Colon (tissue), 2 donors: ENCODE data around the gene ZNF688.
"Not testable (repeated sequence)": the region's sequence is repeated elsewhere in the genome, so short reads cannot be mapped to it uniquely, and the experiment has no call there.

Experiments used
- FAIRE-seq: peaks from 2 replicates; lab custom pipeline; 2012; peaks lifted over from hg19 to GRCh38; lab: Jason Lieb, UNC
- donor health status: control.
- donor health status: control.

Gene ZNF688

DNA sequence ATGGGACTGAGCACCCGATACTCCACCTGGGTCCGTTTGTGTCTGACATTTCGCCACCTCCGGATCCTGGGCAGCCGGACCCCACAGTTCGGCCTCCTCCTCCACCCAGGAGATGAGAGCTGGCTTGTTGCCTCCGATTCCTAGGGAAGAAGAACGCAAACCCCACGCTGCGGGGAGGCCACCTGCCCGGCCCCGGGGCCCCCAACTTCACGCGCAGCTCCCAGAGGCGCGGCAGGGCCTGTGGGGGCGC, 13.9 kb downstream of the ZNF688 start:
- FAIRE-seq: no peak

- no peak for FAIRE-seq
Measured at GRCh38 chr16:30556125-30556473, 15.4 kb downstream of the ZNF688 start.

DNA sequence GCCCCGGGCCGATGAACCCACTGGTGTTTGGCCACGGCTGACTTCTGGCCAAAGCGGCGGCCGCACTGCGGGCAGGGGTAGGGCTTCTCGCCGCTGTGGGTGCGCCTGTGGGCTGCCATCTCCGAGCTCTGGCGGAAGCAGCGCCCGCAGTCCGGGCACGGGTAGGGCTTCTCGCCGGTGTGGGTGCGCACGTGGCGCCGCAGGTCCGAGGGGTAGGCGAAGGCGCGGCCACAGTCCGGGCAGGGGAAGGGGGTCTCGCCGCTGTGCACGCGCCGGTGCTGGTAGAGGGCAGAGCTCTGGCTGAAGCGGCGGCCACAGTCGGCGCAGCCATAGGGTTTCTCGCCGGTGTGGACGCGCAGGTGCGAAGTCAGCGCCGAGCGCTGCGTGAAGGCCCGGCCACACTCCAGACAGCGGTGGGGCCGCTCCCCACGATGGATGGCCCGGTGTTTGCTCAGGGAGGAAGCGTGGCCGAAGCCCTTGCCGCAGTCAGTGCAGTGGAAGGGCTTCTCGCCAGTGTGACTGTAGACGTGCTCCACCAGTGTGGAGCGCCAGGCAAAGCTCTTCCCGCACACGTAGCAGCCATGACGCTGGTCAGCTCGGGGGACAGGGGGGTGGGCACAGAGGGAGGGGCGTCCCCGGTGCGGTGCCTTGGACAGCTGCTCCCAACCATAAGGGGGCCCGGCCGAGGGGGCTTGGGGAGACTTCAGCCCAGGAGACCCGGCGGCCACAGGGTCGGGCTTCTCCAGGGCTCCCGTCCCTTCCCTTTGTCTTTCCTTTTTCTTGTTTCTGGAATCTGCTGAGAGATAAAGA, 16.0 kb downstream of the ZNF688 start:
- FAIRE-seq: no peak

DNA sequence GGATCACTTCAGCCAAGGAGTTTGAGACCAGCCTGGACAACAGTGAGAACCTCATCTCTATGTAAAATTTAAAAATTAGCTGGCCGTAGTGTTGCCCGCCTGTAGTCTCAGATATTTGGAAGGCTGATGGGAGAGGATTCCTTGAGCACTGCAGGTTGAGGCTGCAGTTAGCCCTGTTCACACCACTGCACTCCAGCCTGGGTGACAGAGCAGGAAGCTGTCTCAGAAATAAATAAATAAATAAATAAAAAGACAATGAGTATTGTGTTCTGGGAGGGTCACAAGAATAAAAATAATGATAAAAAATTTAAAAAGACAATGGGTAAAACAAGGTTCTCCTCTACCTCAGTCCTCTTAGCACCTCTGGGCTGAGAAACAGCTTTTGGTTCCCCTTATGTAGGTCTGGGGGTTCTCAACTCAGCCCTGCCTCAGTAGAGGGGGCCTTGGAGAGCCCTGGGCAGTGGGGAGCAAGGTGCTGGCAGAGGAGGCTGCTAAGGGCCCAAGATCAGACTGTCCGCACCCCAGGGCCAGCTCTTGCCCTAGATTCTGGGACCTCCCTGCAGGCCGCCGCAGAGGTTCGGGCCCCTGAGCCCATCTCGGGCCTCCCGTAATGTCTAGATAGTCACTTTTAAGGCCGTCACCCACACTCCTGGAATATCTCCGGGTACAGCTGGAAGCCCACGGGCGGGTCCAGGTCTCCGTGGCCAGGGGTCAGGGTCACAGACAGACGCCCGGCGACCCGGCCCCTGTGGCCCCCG, 16.8 kb downstream of the ZNF688 start:
- FAIRE-seq: no peak

GRCh38 chr16:30553393-30553899, 18.1 kb downstream of the ZNF688 start:
- no peak for FAIRE-seq

DNA sequence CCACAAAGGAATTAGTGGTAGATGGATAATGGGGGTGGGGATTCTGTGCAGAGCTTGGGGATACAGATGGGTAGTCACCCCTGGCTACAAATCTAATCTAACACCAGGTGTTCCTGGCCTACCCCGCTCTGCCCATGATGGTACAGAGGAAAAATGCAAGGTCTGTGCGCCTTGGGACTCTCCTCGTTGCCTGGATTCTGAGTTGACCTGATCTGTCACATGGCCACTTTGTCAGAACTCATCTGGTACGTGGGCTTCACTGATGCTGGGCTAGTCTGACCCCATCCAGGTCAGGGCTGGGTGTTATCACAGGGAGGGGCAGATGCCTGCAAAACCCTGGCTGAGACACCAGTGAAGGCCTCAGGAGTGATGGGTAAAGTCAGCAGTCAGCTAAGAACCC, 18.6 kb downstream of the ZNF688 start:
- no peak for FAIRE-seq

DNA sequence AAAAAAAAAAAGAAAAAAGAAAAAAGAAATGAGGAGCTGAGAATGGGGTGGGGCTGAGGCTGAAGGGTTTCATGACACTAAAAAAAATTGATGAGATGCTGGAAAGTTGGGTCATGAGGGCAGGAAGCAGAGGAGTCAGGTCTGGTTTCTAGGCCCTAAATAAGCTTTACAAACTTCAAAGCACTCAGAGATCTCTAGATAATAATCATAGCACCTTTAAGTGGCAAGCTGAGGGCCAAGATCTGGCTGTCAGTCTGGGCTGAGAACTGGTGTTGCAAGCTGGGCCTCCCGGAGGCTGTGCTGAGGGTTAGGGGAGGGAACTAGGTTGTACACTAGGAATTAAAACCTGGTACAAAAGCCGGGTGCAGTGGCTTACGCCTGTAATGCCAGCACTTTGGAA, 19.7 kb downstream of the ZNF688 start:
- FAIRE-seq: no peak

- FAIRE-seq: no peak
Measured at GRCh38 chr16:30548416-30549253, 22.9 kb downstream of the ZNF688 start.

DNA sequence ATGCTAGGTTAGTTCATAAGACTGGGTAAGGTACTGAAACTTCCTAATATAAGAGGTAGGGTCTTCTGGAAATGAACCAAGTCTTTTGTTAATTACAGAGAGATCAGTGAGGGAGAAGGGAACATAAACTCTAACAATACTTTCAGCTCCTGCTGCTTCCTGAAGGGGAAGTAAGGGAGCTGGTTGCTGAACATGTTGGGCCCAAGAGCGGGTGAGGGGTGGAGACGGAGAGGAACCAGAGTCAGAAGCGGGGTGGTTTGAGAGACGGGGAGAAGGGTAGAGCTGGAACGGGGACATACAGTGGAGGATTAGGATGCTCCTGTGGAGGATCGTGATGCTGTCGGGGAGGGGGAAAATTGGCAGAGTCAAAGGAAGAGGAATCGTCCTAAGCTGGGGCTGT, 25.4 kb downstream of the ZNF688 start:
- no peak for FAIRE-seq

DNA sequence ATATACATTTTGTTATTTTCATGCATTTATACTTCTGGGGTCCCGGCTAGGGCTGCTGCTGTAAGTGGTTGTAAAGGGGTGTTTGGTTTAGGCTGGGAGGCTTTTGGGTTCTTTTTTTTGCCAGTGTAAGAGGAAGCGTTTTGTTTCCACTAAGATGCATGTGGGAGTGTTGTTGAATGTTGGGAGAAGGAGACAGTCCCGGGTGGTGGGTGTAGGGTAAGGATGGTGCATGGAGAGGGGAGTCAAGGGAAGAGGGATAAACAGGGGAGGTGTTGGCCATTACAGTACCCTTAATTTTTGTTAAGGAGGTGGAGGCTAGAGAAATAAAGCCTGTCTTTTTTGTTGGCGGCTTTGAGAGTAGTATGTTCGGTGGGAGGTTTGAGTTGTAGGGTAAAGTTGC, 28.4 kb downstream of the ZNF688 start:
- no peak for FAIRE-seq

DNA sequence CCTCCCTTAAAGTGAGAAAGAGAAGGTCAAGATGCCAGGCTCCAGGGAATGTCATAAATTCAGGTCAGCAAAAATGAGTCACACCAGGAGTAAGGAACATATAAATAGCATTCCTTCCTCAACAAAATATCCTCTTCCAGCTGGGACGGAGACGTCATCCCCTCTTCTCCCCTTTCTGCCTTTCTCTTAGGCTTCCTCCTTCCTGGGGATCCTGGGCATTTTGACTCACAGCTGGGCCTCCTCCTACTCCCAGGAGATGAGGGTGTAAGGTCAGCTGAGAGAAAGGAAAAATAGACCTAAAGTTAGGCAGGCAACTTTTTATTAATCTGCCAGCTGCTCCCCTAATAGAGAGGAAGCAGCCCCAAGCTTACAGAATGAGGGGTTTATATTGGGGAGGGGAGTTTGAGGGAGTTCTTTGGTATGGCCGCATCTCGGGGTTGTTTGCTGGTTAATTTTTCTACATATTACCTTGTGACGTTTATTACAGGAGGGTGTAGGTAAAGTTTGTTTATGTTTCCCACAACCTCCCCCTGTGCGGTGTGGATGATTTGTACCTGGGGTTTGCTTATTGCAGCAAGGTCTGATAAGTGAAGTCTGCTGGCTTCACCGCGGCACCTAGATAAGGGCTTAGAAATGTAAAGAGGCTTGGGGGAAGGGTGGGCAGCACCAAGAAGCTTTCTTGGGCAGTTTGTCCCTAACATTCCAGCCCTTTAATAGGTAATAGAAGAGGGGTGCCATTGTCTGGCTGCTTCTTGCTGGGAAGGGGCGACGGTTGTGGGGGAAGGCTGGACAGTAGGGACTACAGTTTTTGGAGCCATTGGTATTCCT, 29.8 kb downstream of the ZNF688 start:
- FAIRE-seq: no peak

DNA sequence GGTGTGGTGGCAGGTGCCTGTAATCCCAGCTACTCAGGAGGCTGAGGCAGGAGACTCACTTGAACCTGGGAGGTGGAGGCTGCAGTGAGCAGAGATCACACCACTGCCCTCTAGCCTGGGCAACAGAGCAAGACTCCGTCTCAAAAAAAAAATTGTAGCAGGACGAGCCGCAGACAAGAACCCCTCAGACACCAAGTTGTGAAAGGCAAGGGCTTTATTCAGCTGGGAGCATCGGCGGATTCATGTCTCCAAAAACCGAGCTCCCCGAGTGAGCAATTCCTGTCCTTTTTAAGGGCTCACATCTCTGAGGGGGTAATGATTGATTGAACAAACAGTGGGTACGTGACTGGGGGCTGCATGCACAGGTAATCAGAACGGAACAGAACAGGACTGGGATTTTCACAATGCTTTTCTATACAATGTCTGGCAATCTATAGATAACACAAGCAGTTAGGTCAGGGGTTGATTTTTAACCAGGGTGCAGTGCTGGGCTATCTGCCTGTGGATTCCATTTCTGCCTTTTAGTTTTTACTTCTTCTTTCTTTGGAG, 30.5 kb downstream of the ZNF688 start:
- not testable (repeated sequence) for FAIRE-seq

- FAIRE-seq: not testable (repeated sequence)
Measured at GRCh38 chr16:30539986-30540526, 31.5 kb downstream of the ZNF688 start.

DNA sequence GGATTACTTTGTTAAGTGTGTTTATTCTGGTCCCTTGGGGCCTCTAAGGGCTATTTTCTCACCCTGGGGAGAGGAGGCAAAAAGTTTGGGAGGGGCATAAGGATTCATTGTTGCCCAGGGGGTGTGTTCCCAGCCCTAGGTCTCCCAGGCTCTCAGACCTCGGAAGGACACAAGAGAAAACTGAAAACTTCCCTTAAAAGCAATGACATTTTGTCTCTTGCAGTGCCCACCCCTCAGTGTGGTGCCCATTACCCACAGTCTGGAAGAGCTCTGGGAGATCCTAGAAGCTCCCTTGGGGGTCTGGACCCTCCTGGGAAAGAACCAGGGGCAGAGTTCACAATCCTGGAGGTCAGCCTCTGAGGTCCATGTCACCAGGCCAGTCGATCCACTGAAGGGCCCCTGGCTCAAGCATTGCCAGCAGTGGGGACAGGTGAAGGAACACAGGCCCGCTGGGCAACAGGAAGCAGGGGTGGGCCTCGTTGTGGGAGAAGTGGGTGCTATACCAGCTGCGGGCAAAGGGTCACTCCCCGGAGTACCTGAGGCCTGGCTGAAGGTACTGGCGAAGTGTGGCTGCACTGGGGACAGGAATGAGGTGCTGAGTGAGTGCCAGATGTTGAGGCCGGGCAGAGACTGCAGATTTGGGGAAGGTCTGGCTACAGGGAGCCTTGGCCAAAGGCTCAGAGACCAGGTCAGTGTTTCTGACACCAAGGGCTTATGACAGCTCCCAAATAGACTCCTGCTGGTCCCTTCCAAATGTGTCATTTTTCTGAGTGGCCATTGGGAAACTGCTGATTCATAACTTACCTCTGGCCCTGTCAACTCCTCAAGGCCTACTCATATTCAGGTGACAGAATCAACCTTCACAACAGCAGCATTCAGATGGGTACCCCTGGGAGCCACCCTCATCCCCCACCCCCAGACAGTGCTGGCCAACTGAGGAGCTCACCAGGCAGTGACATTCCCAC, 32.2 kb downstream of the ZNF688 start:
- FAIRE-seq: no peak

GRCh38 chr16:30536391-30537024, 35.0 kb downstream of the ZNF688 start:
- FAIRE-seq: not testable (repeated sequence)

- no peak for FAIRE-seq
Measured at GRCh38 chr16:30535777-30536190, 35.7 kb downstream of the ZNF688 start.

- no peak for FAIRE-seq
Measured at GRCh38 chr16:30535106-30535776, 36.3 kb downstream of the ZNF688 start.

DNA sequence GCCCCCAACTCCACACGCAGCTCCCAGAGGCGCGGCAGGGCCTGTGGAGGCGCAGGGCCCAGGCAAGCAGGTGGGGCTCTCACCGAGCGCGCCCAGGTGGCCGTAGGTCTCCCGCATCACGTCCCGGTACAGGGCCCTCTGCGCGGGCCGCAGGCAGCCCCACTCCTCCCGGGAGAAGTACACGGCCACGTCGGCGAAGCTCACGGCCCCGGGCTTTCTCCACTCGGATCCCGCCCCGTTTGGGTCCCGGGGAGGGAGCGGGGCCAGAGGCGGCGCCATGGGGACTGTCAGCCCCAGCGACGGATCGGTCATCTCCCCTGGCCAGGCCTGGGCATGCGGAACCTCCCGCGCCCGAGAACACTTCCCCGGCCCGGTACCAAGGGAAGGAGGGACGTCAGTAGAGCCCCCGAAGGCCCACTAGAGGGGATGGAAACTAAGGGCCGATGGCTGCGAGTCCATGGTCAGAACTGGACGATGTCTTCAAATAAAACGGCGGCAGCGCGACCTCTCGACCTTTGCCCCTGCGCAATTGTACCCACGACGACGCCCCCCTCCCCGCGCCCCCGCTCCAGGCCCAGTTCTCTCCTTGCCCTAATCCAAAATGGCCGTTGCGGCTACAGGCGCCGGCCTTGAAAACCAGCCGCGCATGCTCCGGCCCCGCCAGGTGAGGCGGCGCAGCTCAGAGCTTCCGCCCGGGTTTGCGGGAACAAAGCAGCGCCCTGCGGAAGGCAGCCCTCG, 37.0 kb downstream of the ZNF688 start, which contains the start of gene ZNF747:
TSS of gene ZNF747 (minus strand) at position 491 of the 738 bp plus-strand sequence. CDS start at position 312, 179 bp downstream.
- no peak for FAIRE-seq
